DOHH2 (cell line): ENCODE measurements around the gene RASSF9.

Source experiments
- H3F3A ChIP-seq: fragments of 200-600 bp; sonication (generic), shearing (Covaris generic); 2 replicates; pipeline ENCODE4 v1.6.0; 2016; ENCODE audit warnings: antibody characterized with exemption, mild to moderate bottlenecking; ENCODE audit not compliant: control insufficient read depth, insufficient read depth
- H3K27ac ChIP-seq: fragments of 200-600 bp; sonication (generic); 2 replicates; pipeline ENCODE4 v1.5.1; 2014; ENCODE audit warnings: low read depth, mild to moderate bottlenecking, low read length, moderate library complexity
- H3K27me3 ChIP-seq: fragments of 200-600 bp; sonication (generic); 2 replicates; pipeline ENCODE4 v1.6.1; 2014; ENCODE audit warnings: mild to moderate bottlenecking, low read length, mixed read lengths; ENCODE audit not compliant: control insufficient read depth
- H3K36me3 ChIP-seq: fragments of 200-600 bp; sonication (generic); 2 replicates; pipeline ENCODE4 v1.6.1; 2014; ENCODE audit warnings: mild to moderate bottlenecking, low read length, moderate library complexity, mixed read lengths; ENCODE audit not compliant: control insufficient read depth
- H3K4me1 ChIP-seq: fragments of 200-600 bp; sonication (generic); 2 replicates; pipeline ENCODE4 v1.6.1; 2014; ENCODE audit warnings: mild to moderate bottlenecking, low read length, mixed read lengths; ENCODE audit not compliant: control insufficient read depth
- H3K4me2 ChIP-seq: fragments of 200-600 bp; sonication (generic); 2 replicates; pipeline ENCODE4 v1.6.0; 2014; ENCODE audit warnings: mild to moderate bottlenecking, low read length, moderate library complexity
- H3K4me3 ChIP-seq: fragments of 200-600 bp; sonication (generic); 2 replicates; pipeline ENCODE4 v1.5.1; 2014; ENCODE audit warnings: mild to moderate bottlenecking, low read length, mixed read lengths
- H3K79me2 ChIP-seq: fragments of 200-600 bp; sonication (generic); 2 replicates; pipeline ENCODE4 v1.6.1; 2014; ENCODE audit warnings: mild to moderate bottlenecking, low read length, mixed read lengths; ENCODE audit not compliant: control insufficient read depth
- H3K9me2 ChIP-seq: fragments of 200-600 bp; sonication (generic); replicated peaks from 2 replicates; pipeline ENCODE4 v1.6.1; 2014; ENCODE audit warnings: mild to moderate bottlenecking, low read length, mixed read lengths; ENCODE audit not compliant: control insufficient read depth
- H3K9me3 ChIP-seq: fragments of 200-600 bp; sonication (generic); 2 replicates; pipeline ENCODE4 v1.6.1; 2014; ENCODE audit warnings: antibody characterized with exemption, low read length, mixed read lengths; ENCODE audit not compliant: control insufficient read depth, insufficient read depth
- H4K20me1 ChIP-seq: fragments of 200-600 bp; sonication (generic); 2 replicates; pipeline ENCODE4 v1.6.0; 2014; ENCODE audit warnings: low read depth, mild to moderate bottlenecking, antibody characterized with exemption, low read length, moderate library complexity; ENCODE audit not compliant: control insufficient read depth, insufficient read depth
- EZH2phosphoT487 ChIP-seq: fragments of 200-600 bp; sonication (generic); IDR thresholded peaks from 2 replicates; pipeline ENCODE4 v1.6.1; 2017; ENCODE audit warnings: borderline replicate concordance, mild to moderate bottlenecking, antibody characterized with exemption, low read length, moderate library complexity, mixed read lengths
- TF ChIP-seq, protein P1 (sequence below): fragments of 200-600 bp; sonication (generic); IDR thresholded peaks from one replicate; pipeline ENCODE4 v1.5.1; 2014; ENCODE audit warnings: antibody characterized with exemption, mild to moderate bottlenecking, low read depth, low read length; ENCODE audit not compliant: poor library complexity, severe bottlenecking

RASSF9 gene

DNA sequence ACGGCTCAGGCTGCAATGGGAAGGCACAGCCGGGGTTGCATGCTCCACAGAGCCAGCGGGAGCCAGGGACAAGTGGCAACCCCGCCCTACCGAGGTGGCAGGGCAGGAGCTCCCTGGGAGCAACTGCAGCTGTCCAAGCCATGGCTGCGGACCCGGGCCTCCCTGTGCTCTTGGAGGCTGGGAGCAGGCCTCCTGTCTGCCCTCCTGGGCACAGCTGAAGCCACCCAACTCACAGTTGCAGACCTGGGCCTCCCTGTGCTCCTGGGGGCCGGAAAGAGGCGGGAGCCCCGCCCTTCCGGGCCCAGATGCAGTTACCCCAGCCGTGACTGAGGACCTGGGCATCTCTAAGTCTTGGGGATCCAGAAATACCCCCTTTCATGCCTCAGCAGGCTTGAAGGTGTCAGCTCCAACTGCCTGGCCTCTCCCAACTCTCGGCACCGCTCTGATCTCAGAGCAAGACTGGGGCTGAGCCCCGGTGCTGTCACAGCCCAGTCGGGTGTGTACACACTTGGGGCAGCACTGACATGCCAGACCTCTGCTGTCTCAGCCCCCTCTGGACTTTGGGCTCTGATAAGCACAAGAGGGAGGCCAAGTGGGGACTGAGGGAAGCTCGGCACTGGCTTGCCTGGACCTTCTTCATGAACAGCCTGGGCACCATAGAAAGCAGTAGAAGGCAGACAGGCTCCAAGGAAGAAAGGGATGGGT, 7.5 kb upstream of the RASSF9 start:
- H3K27ac ChIP-seq: no peak overlapping the region
- H3K36me3 ChIP-seq: no peaks in the 10 kb centered on the region
- no peaks in the 10 kb centered on the region for H3K9me3 ChIP-seq
- H4K20me1 ChIP-seq: no peaks in the 10 kb centered on the region
- H3K4me3 ChIP-seq: no peak overlapping the region
- H3F3A ChIP-seq: no peaks in the 10 kb centered on the region
- no peaks in the 10 kb centered on the region for H3K4me1 ChIP-seq
- no peak overlapping the region for H3K4me2 ChIP-seq
- no peaks in the 10 kb centered on the region for H3K79me2 ChIP-seq
- H3K27me3 ChIP-seq: no peaks in the 10 kb centered on the region
- TF ChIP-seq EZH2phosphoT487: no peak
- TF ChIP-seq, protein P1, sequence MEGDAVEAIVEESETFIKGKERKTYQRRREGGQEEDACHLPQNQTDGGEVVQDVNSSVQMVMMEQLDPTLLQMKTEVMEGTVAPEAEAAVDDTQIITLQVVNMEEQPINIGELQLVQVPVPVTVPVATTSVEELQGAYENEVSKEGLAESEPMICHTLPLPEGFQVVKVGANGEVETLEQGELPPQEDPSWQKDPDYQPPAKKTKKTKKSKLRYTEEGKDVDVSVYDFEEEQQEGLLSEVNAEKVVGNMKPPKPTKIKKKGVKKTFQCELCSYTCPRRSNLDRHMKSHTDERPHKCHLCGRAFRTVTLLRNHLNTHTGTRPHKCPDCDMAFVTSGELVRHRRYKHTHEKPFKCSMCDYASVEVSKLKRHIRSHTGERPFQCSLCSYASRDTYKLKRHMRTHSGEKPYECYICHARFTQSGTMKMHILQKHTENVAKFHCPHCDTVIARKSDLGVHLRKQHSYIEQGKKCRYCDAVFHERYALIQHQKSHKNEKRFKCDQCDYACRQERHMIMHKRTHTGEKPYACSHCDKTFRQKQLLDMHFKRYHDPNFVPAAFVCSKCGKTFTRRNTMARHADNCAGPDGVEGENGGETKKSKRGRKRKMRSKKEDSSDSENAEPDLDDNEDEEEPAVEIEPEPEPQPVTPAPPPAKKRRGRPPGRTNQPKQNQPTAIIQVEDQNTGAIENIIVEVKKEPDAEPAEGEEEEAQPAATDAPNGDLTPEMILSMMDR: no peak
- no peaks in the 10 kb centered on the region for H3K9me2 ChIP-seq

DNA sequence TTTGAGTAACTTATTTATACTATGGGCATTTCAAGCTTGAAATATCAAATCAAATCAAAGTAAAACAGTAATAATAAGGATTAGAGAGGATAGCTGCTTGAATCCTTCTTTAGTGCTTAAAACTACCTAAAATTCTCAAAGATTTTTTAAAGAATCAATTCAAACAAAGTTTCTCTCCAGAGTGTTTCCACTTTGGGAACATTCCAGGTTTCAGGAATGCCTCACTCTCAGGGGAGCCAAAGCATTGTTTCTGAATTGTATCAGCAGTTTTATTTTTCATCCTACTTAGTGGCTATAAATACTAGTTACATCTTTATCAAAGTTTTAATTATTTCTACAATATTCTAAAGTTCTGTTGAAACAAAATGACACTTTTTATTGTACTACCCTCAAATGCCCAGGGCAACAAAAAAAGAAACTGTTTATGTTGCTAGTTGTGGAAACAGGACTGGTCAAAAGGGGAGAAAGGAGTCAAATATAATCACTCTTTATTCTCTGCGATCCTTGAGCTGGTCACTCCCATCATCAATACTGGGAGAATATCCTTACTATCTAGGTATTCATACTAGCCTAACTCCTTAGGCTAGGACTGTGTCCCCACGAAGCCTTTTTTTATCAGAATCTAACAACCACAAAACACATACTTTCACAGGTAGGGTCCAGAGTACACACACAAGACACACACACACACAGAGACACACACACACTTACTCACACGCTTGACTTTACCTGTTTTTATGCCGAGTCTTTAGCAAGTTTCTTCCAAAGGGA, 598 bp downstream of the RASSF9 start:
- Histone ChIP-seq H3K4me1 (no peaks in the 10 kb centered on the region), H4K20me1 (no peaks in the 10 kb centered on the region)

DNA sequence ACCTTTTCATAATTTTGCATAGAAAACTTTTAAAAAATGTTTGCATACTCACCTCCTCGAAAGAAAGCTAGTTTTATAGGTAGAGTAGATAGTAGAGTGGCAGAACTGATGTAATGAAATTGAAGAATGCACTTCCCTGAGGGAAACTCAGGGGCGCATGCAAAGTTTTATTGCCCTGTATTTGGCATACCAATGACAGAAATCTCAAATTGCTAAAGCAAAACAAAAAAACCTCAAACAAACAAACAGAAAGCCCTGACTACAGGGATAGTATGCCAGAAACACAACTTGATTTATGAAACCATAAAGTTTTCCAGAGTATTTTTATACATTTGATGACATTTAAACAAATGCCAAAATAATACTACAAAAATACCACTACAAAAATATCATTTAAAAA, 1.8 kb downstream of the RASSF9 start:
- Histone ChIP-seq H3K4me3 (no peak overlapping the region), H3K36me3 (no peaks in the 10 kb centered on the region), H3F3A (no peaks in the 10 kb centered on the region), H3K9me3 (no peaks in the 10 kb centered on the region), H3K4me1 (no peaks in the 10 kb centered on the region), H3K27me3 (no peaks in the 10 kb centered on the region), H3K9me2 (no peaks in the 10 kb centered on the region), H3K4me2 (no peak overlapping the region), H3K79me2 (no peaks in the 10 kb centered on the region), H3K27ac (no peak overlapping the region), H4K20me1 (no peaks in the 10 kb centered on the region)
- TF ChIP-seq, protein P1: no peak
- no peak for TF ChIP-seq EZH2phosphoT487

More for the DNA sequence above, 598 bp downstream of the RASSF9 start:
- no peak for TF ChIP-seq EZH2phosphoT487
- TF ChIP-seq, protein P1: no peak
- H3K4me3 ChIP-seq: no peak overlapping the region
- H3K36me3 ChIP-seq: no peaks in the 10 kb centered on the region
- H3K27me3 ChIP-seq: no peaks in the 10 kb centered on the region
- no peaks in the 10 kb centered on the region for H3K79me2 ChIP-seq
- H3F3A ChIP-seq: no peaks in the 10 kb centered on the region
- no peaks in the 10 kb centered on the region for H3K9me2 ChIP-seq
- H3K4me2 ChIP-seq: no peak overlapping the region
- H3K27ac ChIP-seq: no peak overlapping the region
- H3K9me3 ChIP-seq: no peaks in the 10 kb centered on the region
